DMS53 treated with DMSO at 0.1 percent for 48 hours (cell line): ENCODE data around the gene ATRAID.
"Not testable (repeated sequence)": the region's sequence is repeated elsewhere in the genome, so short reads cannot be mapped to it uniquely, and the experiment has no call there.

Source experiments
- DNase-seq: peaks from one replicate; lab custom pipeline; 2025; ENCODE audit not compliant: unreplicated experiment; lab: John Stamatoyannopoulos, UW

The ATRAID gene

GRCh38 chr2:27191070-27191829 lies 20.6 kb upstream of the ATRAID start:
- DNase-seq = no peak

- DNase-seq = no peak
Measured at GRCh38 chr2:27194538-27195354, 17.1 kb upstream of the ATRAID start.

GRCh38 chr2:27195799-27196198 lies 16.0 kb upstream of the ATRAID start:
- DNase-seq = not testable (repeated sequence)

GRCh38 chr2:27198068-27198467 lies 13.8 kb upstream of the ATRAID start:
- DNase-seq = not testable (repeated sequence)

- no peak for DNase-seq
Measured at GRCh38 chr2:27198627-27199026, 13.2 kb upstream of the ATRAID start.

- no peak for DNase-seq
Measured at GRCh38 chr2:27199241-27199640, 12.6 kb upstream of the ATRAID start.

- DNase-seq = no peak
Measured at GRCh38 chr2:27201675-27202074, 10.2 kb upstream of the ATRAID start.

GRCh38 chr2:27202854-27203253 lies 9.0 kb upstream of the ATRAID start:
- no peak for DNase-seq

- no peak for DNase-seq
Measured at GRCh38 chr2:27203741-27204140, 8.1 kb upstream of the ATRAID start.

GRCh38 chr2:27204566-27204965 lies 7.3 kb upstream of the ATRAID start:
- no peak for DNase-seq

GRCh38 chr2:27205206-27205605 lies 6.6 kb upstream of the ATRAID start:
- DNase-seq = no peak

- no peak for DNase-seq
Measured at GRCh38 chr2:27206346-27206745, 5.5 kb upstream of the ATRAID start.

GRCh38 chr2:27208486-27209050 lies 3.3 kb upstream of the ATRAID start:
- DNase-seq = no peak

- DNase-seq = no peak
Measured at GRCh38 chr2:27209621-27210401, 2.0 kb upstream of the ATRAID start.

GRCh38 chr2:27211241-27211942 lies 449 bp upstream of the ATRAID start:
- DNase-seq = peak; percentile 68

- DNase-seq = no peak
Measured at GRCh38 chr2:27212626-27213471, 1.0 kb downstream of the ATRAID start.

- no peak for DNase-seq
Measured at GRCh38 chr2:27214941-27215340, 3.1 kb downstream of the ATRAID start.

GRCh38 chr2:27216416-27217137 lies 4.7 kb downstream of the ATRAID start:
- DNase-seq = no peak
